Neural cell (in vitro differentiated cells): ENCODE data around the gene GH1. TPM values are rescaled to one million over a fixed set of nuclear protein-coding genes. Genes with fewer than 3 reads are reported as not detected.
"Not testable (repeated sequence)": the region's sequence is repeated elsewhere in the genome, so short reads cannot be mapped to it uniquely, and the experiment has no call there.

Experiments used
- H2AFZ ChIP-seq: fragments of 200-600, 300-800 bp; sonication (generic), shearing (Covaris generic); 2 replicates; pipeline ENCODE4 v1.6.0; 2014; ENCODE audit warnings: low read depth, mild to moderate bottlenecking, antibody characterized with exemption, low read length, moderate library complexity
- H3F3A ChIP-seq: fragments of 200-600 bp; shearing (Covaris generic); 2 replicates; pipeline ENCODE4 v1.6.1; 2016; ENCODE audit warnings: mild to moderate bottlenecking, moderate library complexity, mixed read lengths, antibody characterized with exemption, low read length; ENCODE audit not compliant: insufficient read depth, poor library complexity, severe bottlenecking
- H3K27ac ChIP-seq: fragments of 200-600, 300-800 bp; sonication (generic), shearing (Covaris generic); 2 replicates; pipeline ENCODE4 v1.5.1; 2014; ENCODE audit warnings: mild to moderate bottlenecking, low read length, moderate library complexity
- H3K27me3 ChIP-seq: fragments of 300-800, 200-600 bp; sonication (generic), shearing (Covaris generic); 2 replicates; pipeline ENCODE4 v1.6.0; 2014; ENCODE audit warnings: mild to moderate bottlenecking, low read depth, low read length, moderate library complexity; ENCODE audit not compliant: insufficient read depth
- H3K36me3 ChIP-seq: fragments of 300-800, 200-600 bp; sonication (generic), shearing (Covaris generic); 2 replicates; pipeline ENCODE4 v1.5.1; 2014; ENCODE audit warnings: mild to moderate bottlenecking, antibody characterized with exemption, low read length, moderate library complexity; ENCODE audit not compliant: insufficient read depth
- H3K4me2 ChIP-seq: fragments of 300-800, 200-600 bp; sonication (generic), shearing (Covaris generic); 2 replicates; pipeline ENCODE4 v1.6.0; 2014; ENCODE audit warnings: mild to moderate bottlenecking, low read length
- H3K4me3 ChIP-seq: fragments of 300-800, 200-600 bp; sonication (generic), shearing (Covaris generic); 2 replicates; pipeline ENCODE4 v1.5.1; 2014; ENCODE audit warnings: mild to moderate bottlenecking, low read length, moderate library complexity
- H3K79me2 ChIP-seq: fragments of 200-600 bp; shearing (Covaris generic); replicated peaks from 2 replicates; pipeline ENCODE4 v1.6.0; 2014; ENCODE audit warnings: mild to moderate bottlenecking, low read length, moderate library complexity; ENCODE audit not compliant: insufficient read depth
- H3K9ac ChIP-seq: fragments of 300-800, 200-600 bp; sonication (generic), shearing (Covaris generic); 2 replicates; pipeline ENCODE4 v1.6.1; 2016; ENCODE audit warnings: mild to moderate bottlenecking, low read length, mixed read lengths
- H3K9me2 ChIP-seq: fragments of 200-600 bp; shearing (Covaris generic); 2 replicates; pipeline ENCODE4 v1.6.1; 2016; ENCODE audit warnings: mild to moderate bottlenecking, low read length, mixed read lengths; ENCODE audit not compliant: insufficient read depth
- H3K9me3 ChIP-seq: fragments of 200-600, 300-800 bp; sonication (generic), shearing (Covaris generic); 2 replicates; pipeline ENCODE4 v1.6.1; 2016; ENCODE audit warnings: mild to moderate bottlenecking, mixed run types, low read length, moderate library complexity, mixed read lengths
- H4K20me1 ChIP-seq: fragments of 200-600 bp; shearing (Covaris generic); 2 replicates; pipeline ENCODE4 v1.6.1; 2016; ENCODE audit warnings: mild to moderate bottlenecking, mixed run types; ENCODE audit not compliant: insufficient read depth
- polyA plus RNA-seq: library from polyadenylated mRNA; depleted of rRNA; stranded (reverse); fragments of >200 nt; gene quantifications from 2 replicates; pipeline ENCODE4 v1.2.3, GENCODE V29; 2014

GH1 gene
- polyA plus RNA-seq, 1 donor from 2014 or later, result not detected

DNA sequence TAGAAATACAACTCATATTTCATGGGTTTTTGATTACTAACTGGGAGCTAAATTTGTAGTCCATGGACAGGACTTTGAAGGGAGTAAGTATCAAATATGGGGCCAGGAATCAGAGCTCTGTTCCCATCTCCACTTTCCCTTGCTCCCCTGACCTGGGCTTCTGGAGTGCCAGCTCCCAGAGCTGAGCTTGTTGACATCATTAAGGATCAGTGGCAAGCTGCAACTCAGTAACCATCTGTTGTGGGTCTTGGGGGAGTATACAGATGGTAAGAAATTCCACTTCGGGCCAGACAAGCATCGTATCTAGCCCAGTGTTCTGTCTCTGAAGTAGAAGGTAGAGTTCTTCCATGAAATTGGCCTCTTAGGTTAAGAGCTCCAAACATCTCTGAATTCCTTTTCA lies 16.7 kb downstream of the GH1 start:
- not testable (repeated sequence) for H3K27ac ChIP-seq, H3K79me2 ChIP-seq, H3K9me2 ChIP-seq, H3K27me3 ChIP-seq, H3K4me2 ChIP-seq, H3K9me3 ChIP-seq, H3K9ac ChIP-seq, H3K4me3 ChIP-seq, H3F3A ChIP-seq, H2AFZ ChIP-seq, H4K20me1 ChIP-seq, H3K36me3 ChIP-seq

- H4K20me1 ChIP-seq, H3K9ac ChIP-seq, H3K27me3 ChIP-seq, H3K27ac ChIP-seq, H3F3A ChIP-seq, H3K4me3 ChIP-seq, H3K4me2 ChIP-seq, H3K9me2 ChIP-seq, H3K79me2 ChIP-seq, H2AFZ ChIP-seq, H3K36me3 ChIP-seq, H3K9me3 ChIP-seq: not testable (repeated sequence)
Observed at GRCh38 chr17:63898899-63899798, 19.5 kb downstream of the GH1 start.

DNA sequence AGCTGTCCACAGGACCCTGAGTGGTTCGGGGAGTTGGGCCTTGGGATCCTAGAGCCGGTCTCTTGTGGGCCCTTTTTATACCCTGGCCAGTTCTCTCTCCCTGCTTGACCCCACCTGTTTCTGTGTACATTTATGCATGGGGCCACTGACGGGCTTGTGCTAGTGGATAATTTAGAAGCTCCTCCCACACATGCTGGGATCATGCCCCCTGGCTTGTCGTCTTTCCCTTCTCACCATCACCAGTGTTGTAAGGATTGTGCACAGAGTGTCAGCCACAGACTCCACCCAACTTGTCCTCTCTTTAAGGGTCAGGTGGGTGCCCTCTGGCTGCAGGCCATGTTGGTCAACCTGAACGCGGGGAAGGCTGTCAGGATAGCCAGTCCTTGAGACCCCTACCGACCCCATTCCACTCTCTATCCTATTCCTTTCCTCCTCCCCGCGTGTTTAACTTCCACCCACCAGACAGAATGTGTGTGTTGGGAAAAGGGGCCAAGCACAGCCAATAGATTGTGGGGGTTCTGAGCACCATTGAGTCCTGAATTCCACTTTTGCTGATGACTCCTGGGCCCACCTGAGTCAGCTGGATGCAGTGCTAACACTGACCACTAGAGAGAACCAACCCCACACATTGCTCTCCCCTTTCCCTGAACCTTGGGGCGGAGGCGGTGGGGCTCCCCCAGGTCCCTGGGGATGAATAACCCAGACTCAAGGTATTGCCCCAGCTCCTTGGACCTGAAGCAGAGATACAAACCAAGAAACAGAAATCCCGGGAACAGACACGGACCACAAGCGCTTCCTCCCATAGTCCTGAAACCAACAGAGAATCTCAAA lies 21.9 kb downstream of the GH1 start, which contains the start of gene CSH1:
CSH1 (minus strand) TSS at position 51 of the 831 bp plus-strand sequence. CDS start 63 bp downstream, outside the sequence.
- H3K27ac ChIP-seq, H3F3A ChIP-seq, H3K9ac ChIP-seq, H3K9me2 ChIP-seq, H3K27me3 ChIP-seq, H3K79me2 ChIP-seq, H3K4me3 ChIP-seq, H3K4me2 ChIP-seq, H2AFZ ChIP-seq, H4K20me1 ChIP-seq, H3K9me3 ChIP-seq, H3K36me3 ChIP-seq: not testable (repeated sequence)

DNA sequence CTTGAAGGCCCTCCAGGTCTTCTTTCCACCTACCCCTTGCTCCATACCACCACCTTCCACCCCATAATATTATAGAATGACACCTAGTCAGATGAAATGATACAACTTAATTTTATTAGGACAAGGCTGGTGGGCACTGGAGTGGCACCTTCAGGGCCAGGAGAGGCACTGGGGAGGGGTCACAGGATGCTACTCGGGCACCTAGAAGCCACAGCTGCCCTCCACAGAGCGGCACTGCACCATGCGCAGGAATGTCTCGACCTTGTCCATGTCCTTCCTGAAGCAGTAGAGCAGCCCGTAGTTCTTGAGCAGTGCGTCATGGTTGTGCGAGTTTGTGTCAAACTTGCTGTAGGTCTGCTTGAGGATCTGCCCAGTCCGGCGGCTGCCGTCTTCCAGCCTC lies 23.8 kb downstream of the GH1 start:
- not testable (repeated sequence) for H3K27ac ChIP-seq, H3K9me2 ChIP-seq, H3K79me2 ChIP-seq, H2AFZ ChIP-seq, H3K36me3 ChIP-seq, H3K4me2 ChIP-seq, H4K20me1 ChIP-seq, H3K9me3 ChIP-seq, H3K27me3 ChIP-seq, H3K9ac ChIP-seq, H3K4me3 ChIP-seq, H3F3A ChIP-seq

- not testable (repeated sequence) for H3K9me2 ChIP-seq, H3K36me3 ChIP-seq, H3K9me3 ChIP-seq, H3K4me2 ChIP-seq, H3K4me3 ChIP-seq, H2AFZ ChIP-seq, H3K27me3 ChIP-seq, H3K9ac ChIP-seq, H4K20me1 ChIP-seq, H3K27ac ChIP-seq, H3F3A ChIP-seq, H3K79me2 ChIP-seq
Observed at GRCh38 chr17:63894021-63894420, 24.6 kb downstream of the GH1 start.

DNA sequence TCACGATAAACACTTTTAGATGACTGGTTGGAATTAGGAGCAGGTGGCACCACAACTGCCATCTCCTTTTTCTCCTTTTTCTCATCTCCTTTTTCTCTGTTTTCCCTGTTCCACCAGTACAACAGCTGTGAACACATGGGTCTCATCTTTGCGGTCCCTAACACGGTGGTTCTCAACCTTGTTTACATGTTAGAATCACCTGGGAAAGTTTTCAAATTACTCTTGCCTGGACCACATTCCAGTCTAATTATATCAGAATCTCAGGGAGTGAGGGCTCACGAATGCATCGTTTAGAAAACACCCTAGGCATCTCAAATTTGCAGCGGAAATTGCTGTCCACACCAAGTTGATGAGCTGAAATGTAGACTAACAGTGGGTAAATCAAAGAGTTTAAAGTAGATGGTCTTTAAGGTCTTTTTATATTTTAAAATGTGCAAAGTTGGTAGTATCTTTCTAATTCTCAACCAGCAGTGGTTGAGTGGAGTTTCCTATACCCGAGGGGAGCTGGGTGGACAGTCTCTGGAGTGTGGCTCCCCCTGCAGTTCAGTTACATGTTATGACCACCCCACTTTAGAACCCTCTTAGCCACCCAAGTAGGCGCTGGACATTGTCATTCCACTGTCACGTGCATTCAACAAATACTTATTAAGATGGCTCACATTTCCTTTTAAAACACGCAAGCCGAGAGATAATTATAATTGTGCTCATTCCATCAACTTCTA lies 26.2 kb downstream of the GH1 start:
- H3K27ac ChIP-seq, H3K27me3 ChIP-seq, H3K4me3 ChIP-seq, H3K4me2 ChIP-seq, H4K20me1 ChIP-seq, H2AFZ ChIP-seq, H3K9me2 ChIP-seq, H3K79me2 ChIP-seq, H3F3A ChIP-seq, H3K9ac ChIP-seq, H3K9me3 ChIP-seq, H3K36me3 ChIP-seq: not testable (repeated sequence)
